Stimulated activated CD8-positive, alpha-beta memory T cell treated with anti-CD3 and anti-CD28 coated beads, Interleukin-15, amount 100 ng/mL, for 48 hours (primary cell): Measurements from ENCODE around the gene ATCAY.
A peak's percentile ranks its signal among the peaks of the same experiment; 100 is the strongest.
"Not testable (repeated sequence)": the region's sequence is repeated elsewhere in the genome, so short reads cannot be mapped to it uniquely, and the experiment has no call there.

ENCODE experiments used
- DNase-seq, 2 donors: peaks; one replicate each; pipeline ENCODE4 v3.0.0-alpha.2; 2020; ENCODE audit warnings: low read depth in 2 of 2

Gene ATCAY

GRCh38 chr19:3857449-3858003, 23.0 kb upstream of the ATCAY start:
- no peak for DNase-seq

GRCh38 chr19:3860499-3860898, 20.0 kb upstream of the ATCAY start:
- DNase-seq, result no peak

GRCh38 chr19:3862826-3863500, 17.5 kb upstream of the ATCAY start:
- no peak for DNase-seq

- DNase-seq, result no peak
These were observed 16.8 kb upstream of the ATCAY start for GRCh38 chr19:3863648-3864047.

GRCh38 chr19:3866910-3867638, 13.4 kb upstream of the ATCAY start:
- DNase-seq, result no peak

- DNase-seq, result no peak
These were observed 12.3 kb upstream of the ATCAY start for GRCh38 chr19:3867971-3868769.

GRCh38 chr19:3868770-3869456, 11.6 kb upstream of the ATCAY start, which contains the start of gene ZFR2:
Gene ZFR2 (minus strand): TSS chr19:3869038. CDS start chr19:3869017, 21 bp downstream.
- DNase-seq, result peak in 1 of 2 donors; percentile 4

GRCh38 chr19:3873151-3873550, 7.3 kb upstream of the ATCAY start:
- DNase-seq, result no peak

- DNase-seq, result not testable (repeated sequence)
These were observed 5.8 kb upstream of the ATCAY start for GRCh38 chr19:3874695-3875094.

- no peak for DNase-seq
These were observed 829 bp upstream of the ATCAY start for GRCh38 chr19:3879656-3880055.

GRCh38 chr19:3881272-3882040, 971 bp downstream of the ATCAY start:
- DNase-seq, result no peak

GRCh38 chr19:3882041-3882384, 1.5 kb downstream of the ATCAY start:
- DNase-seq, result no peak

GRCh38 chr19:3890591-3890990, 10.1 kb downstream of the ATCAY start:
- DNase-seq, result no peak

- DNase-seq, result no peak
These were observed 13.2 kb downstream of the ATCAY start for GRCh38 chr19:3893509-3894179.

- DNase-seq, result not testable (repeated sequence)
These were observed 14.5 kb downstream of the ATCAY start for GRCh38 chr19:3894959-3895358.

- DNase-seq, result no peak
These were observed 15.3 kb downstream of the ATCAY start for GRCh38 chr19:3895788-3896187.

GRCh38 chr19:3897936-3898335, 17.5 kb downstream of the ATCAY start:
- no peak for DNase-seq

GRCh38 chr19:3898426-3898825, 17.9 kb downstream of the ATCAY start:
- DNase-seq, result no peak

GRCh38 chr19:3899531-3900294, 19.2 kb downstream of the ATCAY start:
- no peak for DNase-seq
